GM23338 (cell line): ENCODE measurements around the gene SBNO1. TPM values are rescaled to one million over a fixed set of nuclear protein-coding genes. Genes with fewer than 3 reads are reported as not detected.

Source experiments
- ATAC-seq: fragments of 200-7000 bp; cut with Tn5 transposase; 3 replicates; pipeline ENCODE4 v1.9.1; 2020
- DNase-seq: peaks from one replicate; pipeline ENCODE4 v3.0.0-alpha.2; 2015; ENCODE audit warnings: low spot score
- H2AFZ ChIP-seq: fragments of 200-600 bp; sonication (generic); 2 replicates; pipeline ENCODE4 v1.8.0; 2016; ENCODE audit warnings: antibody characterized with exemption, mild to moderate bottlenecking, moderate library complexity
- H3F3A ChIP-seq: fragments of 200-600 bp; sonication (generic); replicated peaks from 2 replicates; pipeline ENCODE4 v1.8.0; 2017; ENCODE audit warnings: antibody characterized with exemption, mixed run types, low read depth
- H3K27ac ChIP-seq: fragments of 200-600 bp; sonication (generic); 2 replicates; pipeline ENCODE4 v1.6.1; 2016; ENCODE audit warnings: low read depth
- H3K27me3 ChIP-seq: fragments of 200-600 bp; sonication (generic); 2 replicates; pipeline ENCODE4 v1.8.0; 2016; ENCODE audit warnings: mild to moderate bottlenecking, mixed run types, moderate library complexity; ENCODE audit not compliant: insufficient read depth
- H3K36me3 ChIP-seq: fragments of 200-600 bp; sonication (generic); 2 replicates; pipeline ENCODE4 v1.8.0; 2016; ENCODE audit warnings: mild to moderate bottlenecking; ENCODE audit not compliant: insufficient read depth
- H3K4me1 ChIP-seq: fragments of 200-600 bp; sonication (generic); 2 replicates; pipeline ENCODE4 v1.8.0; 2016; ENCODE audit warnings: mild to moderate bottlenecking, moderate library complexity; ENCODE audit not compliant: insufficient read depth
- H3K4me2 ChIP-seq: fragments of 200-600 bp; sonication (generic); 2 replicates; pipeline ENCODE4 v1.7.1; 2017; ENCODE audit warnings: mixed run types
- H3K4me3 ChIP-seq: fragments of 200-600 bp; sonication (generic); 2 replicates; pipeline ENCODE4 v1.6.1; 2016; ENCODE audit warnings: mixed run types
- H3K79me2 ChIP-seq: fragments of 200-600 bp; sonication (generic); replicated peaks from 2 replicates; pipeline ENCODE4 v1.8.0; 2017; ENCODE audit warnings: mild to moderate bottlenecking; ENCODE audit not compliant: insufficient read depth
- H3K9me2 ChIP-seq: fragments of 200-600 bp; sonication (generic); 2 replicates; pipeline ENCODE4 v1.8.0; 2017; ENCODE audit not compliant: insufficient read depth
- H4K20me1 ChIP-seq: fragments of 200-600 bp; sonication (generic); replicated peaks from 2 replicates; pipeline ENCODE4 v1.8.0; 2017; ENCODE audit warnings: mild to moderate bottlenecking; ENCODE audit not compliant: insufficient read depth
- H3K27ac Mint-ChIP-seq: 2 replicates; pipeline ENCODE4 v1.8.0; 2020; ENCODE audit warnings: inconsistent platforms, mild to moderate bottlenecking, moderate library complexity, mixed read lengths
- H3K27me3 Mint-ChIP-seq: 3 replicates; pipeline ENCODE4 v1.8.0; 2022; ENCODE audit warnings: low read depth, mild to moderate bottlenecking, moderate library complexity, mixed read lengths, inconsistent platforms; ENCODE audit not compliant: insufficient read depth, poor library complexity
- H3K36me3 Mint-ChIP-seq: 3 replicates; pipeline ENCODE4 v1.8.0; 2021; ENCODE audit warnings: low read depth, mild to moderate bottlenecking, inconsistent platforms, moderate library complexity, mixed read lengths
- H3K4me1 Mint-ChIP-seq: 3 replicates; pipeline ENCODE4 v1.8.0; 2020; ENCODE audit warnings: mild to moderate bottlenecking, inconsistent platforms, mixed read lengths
- H3K4me3 Mint-ChIP-seq: 3 replicates; pipeline ENCODE4 v1.8.0; 2021; ENCODE audit warnings: moderate library complexity, mild to moderate bottlenecking, inconsistent platforms, mixed read lengths
- H3K9me3 Mint-ChIP-seq: 3 replicates; pipeline ENCODE4 v1.8.0; 2020; ENCODE audit warnings: moderate library complexity, mild to moderate bottlenecking, inconsistent platforms, mixed read lengths
- EZH2 ChIP-seq: fragments of 200-600 bp; sonication (generic); IDR thresholded peaks from one replicate; pipeline ENCODE4 v1.8.0; 2017; ENCODE audit warnings: antibody characterized with exemption, mild to moderate bottlenecking, low read depth; ENCODE audit not compliant: unreplicated experiment
- NANOG ChIP-seq: IDR thresholded peaks from 2 replicates; pipeline ENCODE4 v1.6.1; 2016; ENCODE audit warnings: antibody characterized with exemption, borderline replicate concordance
- ZNF114 ChIP-seq: fragments of 250-450 bp; sonication (Bioruptor Pico); IDR thresholded peaks from 2 replicates; pipeline ENCODE4 v1.5.0; 2020; ENCODE audit warnings: mild to moderate bottlenecking, moderate library complexity
- ZNF331 ChIP-seq: fragments of 250-450 bp; sonication (Bioruptor Pico); IDR thresholded peaks from 2 replicates; pipeline ENCODE4 v1.5.0; 2020; ENCODE audit warnings: low read depth, mild to moderate bottlenecking, moderate library complexity
- polyA plus RNA-seq: library from polyadenylated mRNA; unstranded; fragments of >200 nt; fragmentation: Nextera tagmentation; extraction: Ambion mirVana; gene quantifications from 2 replicates; pipeline ENCODE4 v1.2.1, GENCODE V29; 2016
- total RNA-seq: library from RNA; depleted of rRNA; stranded (reverse); fragments of >200 nt; shearing (Covaris generic); gene quantifications from 2 replicates; pipeline ENCODE4 v1.2.3, GENCODE V29; 2014
- TF ChIP-seq, protein P1 (sequence below): fragments of 250-450 bp; sonication (Bioruptor Pico); IDR thresholded peaks from 2 replicates; pipeline ENCODE4 v1.5.0; 2020; ENCODE audit warnings: mild to moderate bottlenecking, moderate library complexity
- TF ChIP-seq, protein P2 (sequence below), 2 experiments: fragments of 200-600 bp in 1 of 2; sonication (generic) in 1 of 2; conservative IDR thresholded peaks; 2 replicates each; pipeline versions ENCODE4 v1.5.1 to v1.6.1; 2016 to 2017; ENCODE audit warnings: antibody characterized with exemption in 2 of 2, low read depth in 2 of 2, mild to moderate bottlenecking in 2 of 2, moderate library complexity in 1 of 2
- TF ChIP-seq, protein P3 (sequence below): IDR thresholded peaks from one replicate; pipeline ENCODE4 v1.6.1; 2018; ENCODE audit warnings: antibody characterized with exemption; ENCODE audit not compliant: unreplicated experiment
- TF ChIP-seq, protein P4 (sequence below): IDR thresholded peaks from 2 replicates; pipeline ENCODE4 v1.6.1; 2016; ENCODE audit warnings: antibody characterized with exemption

SBNO1 gene
- total and polyA plus RNA-seq, 2 experiments from 2014 or later: 34.9 to 49.5 TPM

DNA sequence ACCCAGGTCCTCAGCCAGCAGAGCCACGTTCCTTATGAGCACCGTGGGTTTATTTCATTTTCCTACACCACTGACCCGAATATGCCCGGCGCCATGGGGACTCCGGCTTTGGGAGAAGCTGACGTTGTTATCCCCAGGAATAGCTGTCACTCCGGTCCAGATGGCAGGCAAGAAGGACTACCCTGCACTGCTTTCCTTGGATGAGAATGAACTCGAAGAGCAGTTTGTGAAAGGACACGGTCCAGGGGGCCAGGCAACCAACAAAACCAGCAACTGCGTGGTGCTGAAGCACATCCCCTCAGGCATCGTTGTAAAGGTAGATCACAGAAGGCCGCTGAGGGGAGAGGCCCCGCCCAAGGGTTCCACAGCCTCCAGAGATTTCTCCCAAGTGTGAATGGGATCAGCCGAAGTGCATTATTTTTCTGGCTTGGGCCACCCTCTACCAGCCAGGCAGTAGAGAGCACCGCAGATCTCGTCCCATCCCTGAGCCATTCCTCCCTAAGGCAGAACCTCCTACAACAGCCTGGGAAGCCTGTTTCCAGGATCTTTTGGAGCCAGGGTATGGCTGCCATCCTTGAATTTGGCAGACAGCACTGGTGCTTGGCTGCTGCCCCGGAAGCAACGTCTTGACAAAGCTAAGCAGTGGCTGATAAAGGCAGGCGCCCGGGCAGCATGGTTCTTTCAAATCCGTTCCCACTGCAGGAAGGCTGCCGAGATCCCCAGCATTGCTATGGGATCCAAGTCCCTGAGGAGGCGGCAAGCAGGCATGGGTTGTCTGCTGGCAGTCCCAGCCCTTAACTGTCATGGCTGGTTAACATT is 110.8 kb downstream of the SBNO1 start:
- Histone ChIP-seq H3K4me2 (no peak overlapping the region), H2AFZ (no peak overlapping the region), H4K20me1 (peaks cover 23% of the 10 kb centered on the region), H3F3A (peaks cover 26% of the 10 kb centered on the region; the same call in 1 of the 2 replicates), H3K36me3 (peaks cover 15% of the 10 kb centered on the region; the same call in 1 of the 2 replicates), H3K27me3 (no peaks in the 10 kb centered on the region), H3K27ac (peak overlapping the region; percentile 50; the same call in 1 of the 2 replicates), H3K4me1 (peaks cover 4% of the 10 kb centered on the region; the same call in 1 of the 2 replicates), H3K79me2 (peaks cover 34% of the 10 kb centered on the region), H3K4me3 (no peak overlapping the region), H3K9me2 (no peaks in the 10 kb centered on the region)
- ATAC-seq (no peak), DNase-seq (no peak)
- Mint-ChIP-seq H3K4me1 (peaks cover 17% of the 10 kb centered on the region), H3K4me3 (no peak overlapping the region; the same call in 2 of the 3 replicates), H3K27me3 (no peaks in the 10 kb centered on the region), H3K36me3 (peaks cover 80% of the 10 kb centered on the region), H3K27ac (no peak overlapping the region), H3K9me3 (peaks cover 17% of the 10 kb centered on the region)
- TF ChIP-seq, protein P1, sequence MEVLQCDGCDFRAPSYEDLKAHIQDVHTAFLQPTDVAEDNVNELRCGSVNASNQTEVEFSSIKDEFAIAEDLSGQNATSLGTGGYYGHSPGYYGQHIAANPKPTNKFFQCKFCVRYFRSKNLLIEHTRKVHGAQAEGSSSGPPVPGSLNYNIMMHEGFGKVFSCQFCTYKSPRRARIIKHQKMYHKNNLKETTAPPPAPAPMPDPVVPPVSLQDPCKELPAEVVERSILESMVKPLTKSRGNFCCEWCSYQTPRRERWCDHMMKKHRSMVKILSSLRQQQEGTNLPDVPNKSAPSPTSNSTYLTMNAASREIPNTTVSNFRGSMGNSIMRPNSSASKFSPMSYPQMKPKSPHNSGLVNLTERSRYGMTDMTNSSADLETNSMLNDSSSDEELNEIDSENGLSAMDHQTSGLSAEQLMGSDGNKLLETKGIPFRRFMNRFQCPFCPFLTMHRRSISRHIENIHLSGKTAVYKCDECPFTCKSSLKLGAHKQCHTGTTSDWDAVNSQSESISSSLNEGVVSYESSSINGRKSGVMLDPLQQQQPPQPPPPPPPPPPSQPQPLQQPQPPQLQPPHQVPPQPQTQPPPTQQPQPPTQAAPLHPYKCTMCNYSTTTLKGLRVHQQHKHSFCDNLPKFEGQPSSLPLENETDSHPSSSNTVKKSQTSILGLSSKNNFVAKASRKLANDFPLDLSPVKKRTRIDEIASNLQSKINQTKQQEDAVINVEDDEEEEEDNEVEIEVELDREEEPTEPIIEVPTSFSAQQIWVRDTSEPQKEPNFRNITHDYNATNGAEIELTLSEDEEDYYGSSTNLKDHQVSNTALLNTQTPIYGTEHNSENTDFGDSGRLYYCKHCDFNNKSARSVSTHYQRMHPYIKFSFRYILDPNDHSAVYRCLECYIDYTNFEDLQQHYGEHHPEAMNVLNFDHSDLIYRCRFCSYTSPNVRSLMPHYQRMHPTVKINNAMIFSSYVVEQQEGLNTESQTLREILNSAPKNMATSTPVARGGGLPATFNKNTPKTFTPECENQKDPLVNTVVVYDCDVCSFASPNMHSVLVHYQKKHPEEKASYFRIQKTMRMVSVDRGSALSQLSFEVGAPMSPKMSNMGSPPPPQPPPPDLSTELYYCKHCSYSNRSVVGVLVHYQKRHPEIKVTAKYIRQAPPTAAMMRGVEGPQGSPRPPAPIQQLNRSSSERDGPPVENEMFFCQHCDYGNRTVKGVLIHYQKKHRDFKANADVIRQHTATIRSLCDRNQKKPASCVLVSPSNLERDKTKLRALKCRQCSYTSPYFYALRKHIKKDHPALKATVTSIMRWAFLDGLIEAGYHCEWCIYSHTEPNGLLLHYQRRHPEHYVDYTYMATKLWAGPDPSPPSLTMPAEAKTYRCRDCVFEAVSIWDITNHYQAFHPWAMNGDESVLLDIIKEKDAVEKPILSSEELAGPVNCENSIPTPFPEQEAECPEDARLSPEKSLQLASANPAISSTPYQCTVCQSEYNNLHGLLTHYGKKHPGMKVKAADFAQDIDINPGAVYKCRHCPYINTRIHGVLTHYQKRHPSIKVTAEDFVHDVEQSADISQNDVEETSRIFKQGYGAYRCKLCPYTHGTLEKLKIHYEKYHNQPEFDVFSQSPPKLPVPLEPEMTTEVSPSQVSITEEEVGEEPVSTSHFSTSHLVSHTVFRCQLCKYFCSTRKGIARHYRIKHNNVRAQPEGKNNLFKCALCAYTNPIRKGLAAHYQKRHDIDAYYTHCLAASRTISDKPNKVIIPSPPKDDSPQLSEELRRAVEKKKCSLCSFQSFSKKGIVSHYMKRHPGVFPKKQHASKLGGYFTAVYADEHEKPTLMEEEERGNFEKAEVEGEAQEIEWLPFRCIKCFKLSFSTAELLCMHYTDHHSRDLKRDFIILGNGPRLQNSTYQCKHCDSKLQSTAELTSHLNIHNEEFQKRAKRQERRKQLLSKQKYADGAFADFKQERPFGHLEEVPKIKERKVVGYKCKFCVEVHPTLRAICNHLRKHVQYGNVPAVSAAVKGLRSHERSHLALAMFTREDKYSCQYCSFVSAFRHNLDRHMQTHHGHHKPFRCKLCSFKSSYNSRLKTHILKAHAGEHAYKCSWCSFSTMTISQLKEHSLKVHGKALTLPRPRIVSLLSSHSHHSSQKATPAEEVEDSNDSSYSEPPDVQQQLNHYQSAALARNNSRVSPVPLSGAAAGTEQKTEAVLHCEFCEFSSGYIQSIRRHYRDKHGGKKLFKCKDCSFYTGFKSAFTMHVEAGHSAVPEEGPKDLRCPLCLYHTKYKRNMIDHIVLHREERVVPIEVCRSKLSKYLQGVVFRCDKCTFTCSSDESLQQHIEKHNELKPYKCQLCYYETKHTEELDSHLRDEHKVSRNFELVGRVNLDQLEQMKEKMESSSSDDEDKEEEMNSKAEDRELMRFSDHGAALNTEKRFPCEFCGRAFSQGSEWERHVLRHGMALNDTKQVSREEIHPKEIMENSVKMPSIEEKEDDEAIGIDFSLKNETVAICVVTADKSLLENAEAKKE (CRISPR knock-in tag): no peak
- TF ChIP-seq NANOG (no peak), ZNF114 (CRISPR knock-in tag) (no peak), EZH2 (no peak), ZNF331 (CRISPR knock-in tag) (no peak)
- TF ChIP-seq, protein P2, sequence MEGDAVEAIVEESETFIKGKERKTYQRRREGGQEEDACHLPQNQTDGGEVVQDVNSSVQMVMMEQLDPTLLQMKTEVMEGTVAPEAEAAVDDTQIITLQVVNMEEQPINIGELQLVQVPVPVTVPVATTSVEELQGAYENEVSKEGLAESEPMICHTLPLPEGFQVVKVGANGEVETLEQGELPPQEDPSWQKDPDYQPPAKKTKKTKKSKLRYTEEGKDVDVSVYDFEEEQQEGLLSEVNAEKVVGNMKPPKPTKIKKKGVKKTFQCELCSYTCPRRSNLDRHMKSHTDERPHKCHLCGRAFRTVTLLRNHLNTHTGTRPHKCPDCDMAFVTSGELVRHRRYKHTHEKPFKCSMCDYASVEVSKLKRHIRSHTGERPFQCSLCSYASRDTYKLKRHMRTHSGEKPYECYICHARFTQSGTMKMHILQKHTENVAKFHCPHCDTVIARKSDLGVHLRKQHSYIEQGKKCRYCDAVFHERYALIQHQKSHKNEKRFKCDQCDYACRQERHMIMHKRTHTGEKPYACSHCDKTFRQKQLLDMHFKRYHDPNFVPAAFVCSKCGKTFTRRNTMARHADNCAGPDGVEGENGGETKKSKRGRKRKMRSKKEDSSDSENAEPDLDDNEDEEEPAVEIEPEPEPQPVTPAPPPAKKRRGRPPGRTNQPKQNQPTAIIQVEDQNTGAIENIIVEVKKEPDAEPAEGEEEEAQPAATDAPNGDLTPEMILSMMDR (conservative IDR thresholded peaks at IDR 0.05; ENCODE audit: low read depth in 2 of 2): no peak
- TF ChIP-seq, protein P3, sequence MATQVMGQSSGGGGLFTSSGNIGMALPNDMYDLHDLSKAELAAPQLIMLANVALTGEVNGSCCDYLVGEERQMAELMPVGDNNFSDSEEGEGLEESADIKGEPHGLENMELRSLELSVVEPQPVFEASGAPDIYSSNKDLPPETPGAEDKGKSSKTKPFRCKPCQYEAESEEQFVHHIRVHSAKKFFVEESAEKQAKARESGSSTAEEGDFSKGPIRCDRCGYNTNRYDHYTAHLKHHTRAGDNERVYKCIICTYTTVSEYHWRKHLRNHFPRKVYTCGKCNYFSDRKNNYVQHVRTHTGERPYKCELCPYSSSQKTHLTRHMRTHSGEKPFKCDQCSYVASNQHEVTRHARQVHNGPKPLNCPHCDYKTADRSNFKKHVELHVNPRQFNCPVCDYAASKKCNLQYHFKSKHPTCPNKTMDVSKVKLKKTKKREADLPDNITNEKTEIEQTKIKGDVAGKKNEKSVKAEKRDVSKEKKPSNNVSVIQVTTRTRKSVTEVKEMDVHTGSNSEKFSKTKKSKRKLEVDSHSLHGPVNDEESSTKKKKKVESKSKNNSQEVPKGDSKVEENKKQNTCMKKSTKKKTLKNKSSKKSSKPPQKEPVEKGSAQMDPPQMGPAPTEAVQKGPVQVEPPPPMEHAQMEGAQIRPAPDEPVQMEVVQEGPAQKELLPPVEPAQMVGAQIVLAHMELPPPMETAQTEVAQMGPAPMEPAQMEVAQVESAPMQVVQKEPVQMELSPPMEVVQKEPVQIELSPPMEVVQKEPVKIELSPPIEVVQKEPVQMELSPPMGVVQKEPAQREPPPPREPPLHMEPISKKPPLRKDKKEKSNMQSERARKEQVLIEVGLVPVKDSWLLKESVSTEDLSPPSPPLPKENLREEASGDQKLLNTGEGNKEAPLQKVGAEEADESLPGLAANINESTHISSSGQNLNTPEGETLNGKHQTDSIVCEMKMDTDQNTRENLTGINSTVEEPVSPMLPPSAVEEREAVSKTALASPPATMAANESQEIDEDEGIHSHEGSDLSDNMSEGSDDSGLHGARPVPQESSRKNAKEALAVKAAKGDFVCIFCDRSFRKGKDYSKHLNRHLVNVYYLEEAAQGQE: no peak
- TF ChIP-seq, protein P4, sequence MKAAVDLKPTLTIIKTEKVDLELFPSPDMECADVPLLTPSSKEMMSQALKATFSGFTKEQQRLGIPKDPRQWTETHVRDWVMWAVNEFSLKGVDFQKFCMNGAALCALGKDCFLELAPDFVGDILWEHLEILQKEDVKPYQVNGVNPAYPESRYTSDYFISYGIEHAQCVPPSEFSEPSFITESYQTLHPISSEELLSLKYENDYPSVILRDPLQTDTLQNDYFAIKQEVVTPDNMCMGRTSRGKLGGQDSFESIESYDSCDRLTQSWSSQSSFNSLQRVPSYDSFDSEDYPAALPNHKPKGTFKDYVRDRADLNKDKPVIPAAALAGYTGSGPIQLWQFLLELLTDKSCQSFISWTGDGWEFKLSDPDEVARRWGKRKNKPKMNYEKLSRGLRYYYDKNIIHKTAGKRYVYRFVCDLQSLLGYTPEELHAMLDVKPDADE: no peak
